GM10266 (cell line): ENCODE measurements around the gene JARID2.

Experiments
- DNase-seq: peaks from one replicate; pipeline ENCODE4 v3.0.0; 2012; ENCODE audit errors: extremely low spot score
- CTCF ChIP-seq: IDR thresholded peaks from 2 replicates; pipeline ENCODE4 v1.5.1; 2012; ENCODE audit warnings: mild to moderate bottlenecking, low read depth; ENCODE audit not compliant: control insufficient read depth, insufficient read depth; ENCODE audit errors: missing control alignments

Gene JARID2

GRCh38 chr6:15546591-15546990 is 300.7 kb downstream of the JARID2 start:
- DNase-seq: no peak

DNA sequence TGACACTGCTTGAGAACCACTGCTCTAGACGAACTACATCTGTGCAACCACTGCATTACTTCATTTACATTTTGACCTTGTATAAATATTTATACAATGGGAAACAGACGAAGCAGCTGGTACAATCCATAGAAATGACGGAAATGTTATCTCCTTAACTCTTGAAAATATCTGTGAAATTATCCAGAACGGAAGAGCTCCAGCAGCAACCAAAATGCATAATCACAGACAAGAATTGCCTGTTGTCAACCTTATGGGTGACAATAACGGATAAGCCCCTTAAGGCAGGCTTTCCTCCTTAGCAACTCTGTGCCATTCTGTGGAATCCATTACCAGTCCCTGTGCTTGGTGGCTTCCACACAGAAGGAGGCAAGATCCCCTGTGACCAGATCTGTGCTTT is 301.5 kb downstream of the JARID2 start:
- no peak for TF ChIP-seq CTCF
- no peak for DNase-seq

More at GRCh38 chr6:15546591-15546990, 300.7 kb downstream of the JARID2 start:
- no peak for TF ChIP-seq CTCF

- no peak for DNase-seq
- no peak for TF ChIP-seq CTCF
These were observed 303.5 kb downstream of the JARID2 start for GRCh38 chr6:15549371-15549770.

DNA sequence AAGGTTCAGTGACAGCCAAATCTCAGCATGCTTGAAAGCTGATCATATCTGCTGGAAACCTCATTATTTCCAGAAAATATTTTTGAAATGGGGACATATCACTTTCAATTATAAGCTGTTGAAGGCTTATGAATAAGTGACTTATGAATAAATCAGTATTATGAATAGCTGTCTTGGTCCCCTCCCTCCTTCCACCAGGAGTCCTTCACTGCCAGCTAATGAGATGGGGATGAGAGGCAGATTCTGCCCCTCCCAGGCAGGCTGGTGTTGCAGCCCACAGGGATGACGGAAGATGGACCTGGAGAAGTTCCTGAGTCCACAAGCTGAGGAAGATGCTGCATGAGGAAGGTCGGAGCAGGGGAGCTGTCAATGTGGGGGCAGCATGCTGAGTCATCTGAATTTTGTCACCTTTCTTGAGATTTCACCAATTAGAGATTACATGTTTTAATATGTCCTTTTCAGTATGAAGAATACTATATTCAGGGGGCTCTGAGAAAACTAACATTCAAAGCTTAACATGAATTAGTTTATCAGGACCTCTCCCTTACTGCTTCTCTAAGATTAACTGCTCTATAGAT is 304.8 kb downstream of the JARID2 start:
- TF ChIP-seq CTCF: no peak
- DNase-seq: no peak

- DNase-seq: no peak
- TF ChIP-seq CTCF: no peak
These were observed 305.4 kb downstream of the JARID2 start for GRCh38 chr6:15551262-15551661.

DNA sequence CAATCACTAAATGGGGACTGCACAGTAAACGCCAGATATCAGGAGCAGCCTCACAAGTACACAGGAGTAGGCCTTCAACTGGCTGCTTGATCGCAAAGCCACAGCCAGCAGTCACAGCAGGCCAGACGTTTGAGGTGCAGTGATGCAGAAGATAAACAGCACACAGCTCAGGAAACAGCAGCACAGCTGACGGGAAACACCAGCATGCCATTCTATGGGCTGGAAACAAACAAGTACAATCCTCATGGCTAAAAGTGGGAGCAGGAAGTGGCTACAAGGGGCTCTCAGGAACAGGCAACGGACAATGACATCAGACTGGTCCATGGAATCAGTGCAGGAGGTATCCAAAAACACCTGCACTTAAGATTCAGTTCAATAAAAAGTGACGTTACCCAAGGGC is 305.9 kb downstream of the JARID2 start:
- DNase-seq: no peak

GRCh38 chr6:15553031-15553430 is 307.2 kb downstream of the JARID2 start:
- TF ChIP-seq CTCF: no peak
- DNase-seq: no peak

More for the DNA sequence above, 305.9 kb downstream of the JARID2 start:
- no peak for TF ChIP-seq CTCF
